Activated gamma-delta T cell (primary cell): ENCODE results near the gene MVK.

Source experiments
- DNase-seq: peaks from one replicate; lab custom pipeline; 2025; lab: John Stamatoyannopoulos, UW

MVK gene

GRCh38 chr12:109563291-109564284, 10.0 kb upstream of the MVK start:
- DNase-seq: no peak

GRCh38 chr12:109566424-109566823, 7.2 kb upstream of the MVK start:
- DNase-seq: no peak

GRCh38 chr12:109567296-109567695, 6.3 kb upstream of the MVK start:
- DNase-seq: no peak

- no peak for DNase-seq
Measured at GRCh38 chr12:109567967-109568366, 5.6 kb upstream of the MVK start.

GRCh38 chr12:109568486-109568885, 5.1 kb upstream of the MVK start:
- no peak for DNase-seq

- no peak for DNase-seq
Measured at GRCh38 chr12:109571773-109572505, 1.7 kb upstream of the MVK start.

- DNase-seq: no peak
Measured at GRCh38 chr12:109572506-109572845, 1.1 kb upstream of the MVK start.

- DNase-seq: no peak
Measured at GRCh38 chr12:109573914-109574244, 285 bp downstream of the MVK start.

- DNase-seq: no peak
Measured at GRCh38 chr12:109575683-109576082, 2.1 kb downstream of the MVK start.

- DNase-seq: no peak
Measured at GRCh38 chr12:109577311-109577710, 3.7 kb downstream of the MVK start.

- DNase-seq: no peak
Measured at GRCh38 chr12:109578330-109578927, 4.8 kb downstream of the MVK start.

GRCh38 chr12:109579639-109580038, 6.0 kb downstream of the MVK start:
- DNase-seq: no peak

GRCh38 chr12:109580272-109580671, 6.7 kb downstream of the MVK start:
- DNase-seq: no peak

GRCh38 chr12:109580684-109581333, 7.2 kb downstream of the MVK start:
- no peak for DNase-seq

- no peak for DNase-seq
Measured at GRCh38 chr12:109581334-109581691, 7.7 kb downstream of the MVK start.

GRCh38 chr12:109581856-109582255, 8.3 kb downstream of the MVK start:
- DNase-seq: no peak

- DNase-seq: no peak
Measured at GRCh38 chr12:109582636-109583035, 9.0 kb downstream of the MVK start.

- DNase-seq: no peak
Measured at GRCh38 chr12:109583733-109584132, 10.1 kb downstream of the MVK start.

GRCh38 chr12:109586385-109587296, 13.0 kb downstream of the MVK start:
- DNase-seq: no peak

- no peak for DNase-seq
Measured at GRCh38 chr12:109587921-109588320, 14.3 kb downstream of the MVK start.
